H9 (cell line): Measurements from ENCODE around the gene ABCG2. TPM values are rescaled to one million over a fixed set of nuclear protein-coding genes. Genes with fewer than 3 reads are reported as not detected.

Experiments
- DNase-seq: peaks from one replicate; pipeline ENCODE4 v3.0.0-alpha.2; 2017
- H2AFZ ChIP-seq: one replicate; pipeline ENCODE4 v1.6.1; 2013; ENCODE audit warnings: mild to moderate bottlenecking, low read length, control low read depth, moderate library complexity
- H2AK5ac ChIP-seq: 2 replicates; pipeline ENCODE4 v1.6.1; 2013; ENCODE audit warnings: low read length, control low read depth, mixed read lengths; ENCODE audit not compliant: insufficient read length
- H2BK120ac ChIP-seq: one replicate; pipeline ENCODE4 v1.6.1; 2013; ENCODE audit warnings: low read depth, mild to moderate bottlenecking, low read length, control low read depth, inconsistent platforms; ENCODE audit not compliant: poor library complexity, severe bottlenecking
- H2BK12ac ChIP-seq: 2 replicates; pipeline ENCODE4 v1.6.1; 2013; ENCODE audit warnings: low read length, control low read depth, mixed read lengths, low read depth; ENCODE audit not compliant: insufficient read length
- H2BK15ac ChIP-seq: 2 replicates; pipeline ENCODE4 v1.6.1; 2013; ENCODE audit warnings: low read depth, low read length, control low read depth
- H2BK20ac ChIP-seq: one replicate; pipeline ENCODE4 v1.6.1; 2013; ENCODE audit warnings: low read depth, mild to moderate bottlenecking, low read length, control low read depth, inconsistent platforms; ENCODE audit not compliant: poor library complexity, severe bottlenecking
- H2BK5ac ChIP-seq: 2 replicates; pipeline ENCODE4 v1.6.1; 2013; ENCODE audit warnings: low read length, control low read depth, mixed read lengths; ENCODE audit not compliant: insufficient read length
- H3K14ac ChIP-seq: 2 replicates; pipeline ENCODE4 v1.6.1; 2013; ENCODE audit warnings: low read length, control low read depth; ENCODE audit not compliant: insufficient read depth
- H3K18ac ChIP-seq: 2 replicates; pipeline ENCODE4 v1.6.1; 2013; ENCODE audit warnings: low read depth, mild to moderate bottlenecking, mixed read lengths, low read length, control low read depth; ENCODE audit not compliant: insufficient read length
- H3K23ac ChIP-seq: 2 replicates; pipeline ENCODE4 v1.6.1; 2013; ENCODE audit warnings: low read length, control low read depth, mixed read lengths, low read depth; ENCODE audit not compliant: insufficient read length
- H3K23me2 ChIP-seq: 2 replicates; pipeline ENCODE4 v1.6.1; 2013; ENCODE audit warnings: low read depth, mild to moderate bottlenecking, mixed read lengths, low read length, control low read depth; ENCODE audit not compliant: insufficient read length, poor library complexity, severe bottlenecking
- H3K27ac ChIP-seq: 2 replicates; pipeline ENCODE4 v1.5.1; 2013; ENCODE audit warnings: low read length, control low read depth, mixed read lengths, low read depth; ENCODE audit not compliant: insufficient read length
- H3K27me3 ChIP-seq: 2 replicates; pipeline ENCODE4 v1.6.1; 2013; ENCODE audit warnings: low read length, control low read depth, inconsistent platforms; ENCODE audit not compliant: insufficient read depth
- H3K4ac ChIP-seq: 2 replicates; pipeline ENCODE4 v1.6.1; 2013; ENCODE audit warnings: low read depth, mild to moderate bottlenecking, control low read depth, inconsistent platforms, low read length, moderate library complexity
- H3K4me1 ChIP-seq: 2 replicates; pipeline ENCODE4 v1.6.1; 2013; ENCODE audit warnings: low read length, control low read depth, inconsistent platforms; ENCODE audit not compliant: insufficient read depth
- H3K4me2 ChIP-seq: 2 replicates; pipeline ENCODE4 v1.6.1; 2013; ENCODE audit warnings: low read length, control low read depth, mixed read lengths; ENCODE audit not compliant: insufficient read length, insufficient read depth
- H3K56ac ChIP-seq: 2 replicates; pipeline ENCODE4 v1.6.1; 2013; ENCODE audit warnings: low read depth, mild to moderate bottlenecking, mixed read lengths, low read length, control low read depth; ENCODE audit not compliant: insufficient read length
- H3K79me1 ChIP-seq: 2 replicates; pipeline ENCODE4 v1.6.1; 2013; ENCODE audit warnings: low read depth, mild to moderate bottlenecking, moderate library complexity, low read length, control low read depth, inconsistent platforms; ENCODE audit not compliant: insufficient read depth, poor library complexity, severe bottlenecking
- H3K79me2 ChIP-seq: 2 replicates; pipeline ENCODE4 v1.6.1; 2013; ENCODE audit warnings: low read length, control low read depth, inconsistent platforms; ENCODE audit not compliant: insufficient read depth
- H3K9ac ChIP-seq: 2 replicates; pipeline ENCODE4 v1.6.1; 2013; ENCODE audit warnings: low read length, control low read depth, mixed read lengths; ENCODE audit not compliant: insufficient read length; ENCODE audit errors: extremely low read depth
- H3K9me3 ChIP-seq: one replicate; pipeline ENCODE4 v1.6.1; 2013; ENCODE audit warnings: low read depth, low read length, inconsistent platforms; ENCODE audit not compliant: control insufficient read depth
- H3T11ph ChIP-seq: one replicate; pipeline ENCODE4 v1.6.1; 2013; ENCODE audit warnings: mild to moderate bottlenecking, low read length, control low read depth, inconsistent platforms
- H4K20me1 ChIP-seq: one replicate; pipeline ENCODE4 v1.6.1; 2013; ENCODE audit not compliant: control insufficient read depth, insufficient read length, insufficient read depth
- H4K5ac ChIP-seq: 2 replicates; pipeline ENCODE4 v1.6.1; 2013; ENCODE audit warnings: low read depth, mild to moderate bottlenecking, mixed read lengths, low read length, control low read depth; ENCODE audit not compliant: insufficient read length
- H4K8ac ChIP-seq: replicated peaks from 2 replicates; pipeline ENCODE4 v1.6.1; 2013; ENCODE audit warnings: low read length, control low read depth, mixed read lengths, low read depth; ENCODE audit not compliant: insufficient read length
- H4K91ac ChIP-seq: 2 replicates; pipeline ENCODE4 v1.6.1; 2013; ENCODE audit warnings: low read depth, mild to moderate bottlenecking, moderate library complexity, mixed read lengths, low read length, control low read depth; ENCODE audit not compliant: insufficient read length
- H3K27ac Mint-ChIP-seq, 3 experiments: 2 replicates in 2 of 3; 3 replicates in 1 of 3; pipeline ENCODE4 v1.8.0; 2020 to 2021; ENCODE audit warnings: mixed read lengths in 3 of 3, mild to moderate bottlenecking in 1 of 3, moderate library complexity in 1 of 3
- H3K27me3 Mint-ChIP-seq: 2 replicates; pipeline ENCODE4 v1.8.0; 2021; ENCODE audit warnings: low read depth, mild to moderate bottlenecking, moderate library complexity, mixed read lengths
- H3K36me3 Mint-ChIP-seq, 3 experiments: 2 replicates in 2 of 3; 3 replicates in 1 of 3; pipeline ENCODE4 v1.8.0; 2020 to 2021; ENCODE audit warnings: low read depth in 3 of 3, mixed read lengths in 3 of 3; ENCODE audit not compliant: insufficient read depth in 1 of 3
- H3K4me1 Mint-ChIP-seq, 2 experiments: 2 replicates each; pipeline ENCODE4 v1.8.0; 2020; ENCODE audit warnings: mixed read lengths in 2 of 2
- H3K4me3 Mint-ChIP-seq, 2 experiments: 2 replicates in 1 of 2; 3 replicates in 1 of 2; pipeline ENCODE4 v1.8.0; 2020 to 2021; ENCODE audit warnings: mild to moderate bottlenecking in 2 of 2, mixed read lengths in 2 of 2, moderate library complexity in 1 of 2
- H3K9me3 Mint-ChIP-seq, 2 experiments: 2 replicates in 1 of 2; 3 replicates in 1 of 2; pipeline ENCODE4 v1.8.0; 2020; ENCODE audit warnings: mild to moderate bottlenecking in 2 of 2, mixed read lengths in 2 of 2, moderate library complexity in 1 of 2
- WGBS: extraction: QIAGEN DNeasy Blood & Tissue Kit; methylation state at CpG from one replicate; pipeline ENCODE4 v1.1.7; 2013; ENCODE audit warnings: missing lambda C conversion rate, low lambda C conversion rate, mixed read lengths; ENCODE audit not compliant: insufficient read length; ENCODE audit errors: extremely low coverage; 5-methylcytosine and 5-hydroxymethylcytosine counted together
- total RNA-seq: library from RNA; stranded (reverse); gene quantifications from 2 replicates; pipeline ENCODE4 v1.2.1, GENCODE V29; 2021
- TF ChIP-seq, protein P1 (sequence below): fragments of 200-600 bp; sonication (generic); conservative IDR thresholded peaks from 3 replicates; pipeline ENCODE4 v1.8.0; 2021; ENCODE audit warnings: antibody characterized with exemption, mild to moderate bottlenecking

ABCG2 gene
- total RNA-seq, 1 experiment from 2014 or later = 1.5 TPM

DNA sequence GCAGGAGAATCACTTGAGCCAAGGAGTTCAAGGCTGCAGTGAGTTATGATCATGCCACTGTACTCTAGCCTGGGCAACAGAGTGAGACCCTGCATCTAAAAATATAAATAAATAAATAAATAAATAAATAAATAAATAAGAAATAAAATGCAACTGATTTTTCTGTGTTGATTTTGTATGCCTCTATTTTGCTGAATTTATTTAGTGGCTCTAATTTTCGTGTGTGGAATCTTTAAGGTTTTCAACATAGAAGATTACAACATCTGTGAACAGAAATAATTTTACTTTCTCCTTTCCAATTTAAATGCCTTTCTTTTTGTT lies 30.9 kb upstream of the ABCG2 start:
- no peak overlapping the region for H2BK12ac ChIP-seq
- Mint-ChIP-seq H3K27me3 (no peaks in the 10 kb centered on the region), H3K27ac (no peak overlapping the region), H3K4me1 (peaks cover 8 to 9% of the 10 kb centered on the region in 2 experiments), H3K4me3 (no peak overlapping the region), H3K36me3 (no peaks in the 10 kb centered on the region; a peak in 1 of 7 replicates), H3K9me3 (no peaks in the 10 kb centered on the region)
- H4K8ac ChIP-seq = no peak overlapping the region
- H3K18ac ChIP-seq = no peak overlapping the region
- H2BK20ac ChIP-seq = no peak overlapping the region
- H3K56ac ChIP-seq = no peak overlapping the region
- no peak overlapping the region for H2AFZ ChIP-seq
- H4K5ac ChIP-seq = no peak overlapping the region
- H3K23ac ChIP-seq = no peak overlapping the region
- no peak overlapping the region for H2BK120ac ChIP-seq
- no peaks in the 10 kb centered on the region for H3K23me2 ChIP-seq
- DNase-seq = no peak
- no peak overlapping the region for H3K4me2 ChIP-seq
- no peak overlapping the region for H3T11ph ChIP-seq
- no peaks in the 10 kb centered on the region for H3K79me1 ChIP-seq
- H4K91ac ChIP-seq = no peak overlapping the region
- no peaks in the 10 kb centered on the region for H3K9me3 ChIP-seq
- TF ChIP-seq, protein P1, sequence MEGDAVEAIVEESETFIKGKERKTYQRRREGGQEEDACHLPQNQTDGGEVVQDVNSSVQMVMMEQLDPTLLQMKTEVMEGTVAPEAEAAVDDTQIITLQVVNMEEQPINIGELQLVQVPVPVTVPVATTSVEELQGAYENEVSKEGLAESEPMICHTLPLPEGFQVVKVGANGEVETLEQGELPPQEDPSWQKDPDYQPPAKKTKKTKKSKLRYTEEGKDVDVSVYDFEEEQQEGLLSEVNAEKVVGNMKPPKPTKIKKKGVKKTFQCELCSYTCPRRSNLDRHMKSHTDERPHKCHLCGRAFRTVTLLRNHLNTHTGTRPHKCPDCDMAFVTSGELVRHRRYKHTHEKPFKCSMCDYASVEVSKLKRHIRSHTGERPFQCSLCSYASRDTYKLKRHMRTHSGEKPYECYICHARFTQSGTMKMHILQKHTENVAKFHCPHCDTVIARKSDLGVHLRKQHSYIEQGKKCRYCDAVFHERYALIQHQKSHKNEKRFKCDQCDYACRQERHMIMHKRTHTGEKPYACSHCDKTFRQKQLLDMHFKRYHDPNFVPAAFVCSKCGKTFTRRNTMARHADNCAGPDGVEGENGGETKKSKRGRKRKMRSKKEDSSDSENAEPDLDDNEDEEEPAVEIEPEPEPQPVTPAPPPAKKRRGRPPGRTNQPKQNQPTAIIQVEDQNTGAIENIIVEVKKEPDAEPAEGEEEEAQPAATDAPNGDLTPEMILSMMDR = no peak
- H3K14ac ChIP-seq = no peak overlapping the region
- H3K27ac ChIP-seq = no peak overlapping the region
- no CpG with 5 or more reads among the region's 1 CpG for WGBS
- H3K4ac ChIP-seq = no peak overlapping the region
- H3K9ac ChIP-seq = no peak overlapping the region
- no peaks in the 10 kb centered on the region for H3K4me1 ChIP-seq
- H2BK15ac ChIP-seq = no peak overlapping the region
- H2BK5ac ChIP-seq = no peak overlapping the region
- H3K27me3 ChIP-seq = no peaks in the 10 kb centered on the region
- no peak overlapping the region for H2AK5ac ChIP-seq
- no peaks in the 10 kb centered on the region for H4K20me1 ChIP-seq
- H3K79me2 ChIP-seq = no peaks in the 10 kb centered on the region
